ENCODE data around the gene C20orf204.

Gene C20orf204

GRCh38 chr20:64035933-64036345 lies at the start of gene C20orf204:
TSS of gene C20orf204 (plus strand) at chr20:64036182. CDS start at chr20:64036324, 142 bp downstream.
- DNase-seq, result no peak
- peaks cover 0 to 34% (median 18%) of the 10 kb centered on the region in 4 donors for H3K4me1 ChIP-seq
- no peak within 1 kb of the TSS for H3K4me3 ChIP-seq
- intact Hi-C loops (cut with DNase I; ENCODE audit: low total_unique reads), result no loop called here
- H3K27ac ChIP-seq, result no peak within 1 kb of the TSS
- TF ChIP-seq CTCF (IDR thresholded peaks at IDR 0.05), result no peak
- H3K36me3 ChIP-seq, result peaks cover 15 to 44% (median 41%) of the 10 kb centered on the region in 3 donors
- H3K9me3 ChIP-seq, result no peaks in the 10 kb centered on the region
- H3K27me3 ChIP-seq, result peaks cover 0 to 57% of the 10 kb centered on the region in 2 donors

- Histone ChIP-seq H3K27ac (no peak overlapping the region), H3K9me3 (no peaks in the 10 kb centered on the region), H3K27me3 (no peaks in the 10 kb centered on the region), H3K4me3 (no peak overlapping the region), H3K36me3 (peaks cover 87 to 100% (median 94%) of the 10 kb centered on the region in 3 donors), H3K4me1 (no peaks in the 10 kb centered on the region)
- TF ChIP-seq CTCF (IDR thresholded peaks at IDR 0.05), result no peak
- DNase-seq, result no peak
- intact Hi-C loops (cut with DNase I; ENCODE audit: low total_unique reads), result no loop called here
Measured at GRCh38 chr20:64000906-64001305, 35.1 kb upstream of the C20orf204 start.

- Histone ChIP-seq H3K4me3 (no peak overlapping the region), H3K27ac (no peak overlapping the region), H3K36me3 (peaks cover 80 to 100% (median 94%) of the 10 kb centered on the region in 3 donors), H3K27me3 (no peaks in the 10 kb centered on the region), H3K9me3 (no peaks in the 10 kb centered on the region), H3K4me1 (no peaks in the 10 kb centered on the region)
- DNase-seq, result no peak
- intact Hi-C loops (cut with DNase I; ENCODE audit: low total_unique reads), result no loop called here
- no peak for TF ChIP-seq CTCF (IDR thresholded peaks at IDR 0.05)
Measured at GRCh38 chr20:64001607-64002011, 34.4 kb upstream of the C20orf204 start.

- Histone ChIP-seq H3K9me3 (no peaks in the 10 kb centered on the region), H3K27me3 (no peaks in the 10 kb centered on the region), H3K27ac (no peak overlapping the region), H3K4me1 (no peaks in the 10 kb centered on the region), H3K4me3 (no peak overlapping the region), H3K36me3 (peaks cover 63 to 100% (median 96%) of the 10 kb centered on the region in 3 donors)
- no peak for TF ChIP-seq CTCF (IDR thresholded peaks at IDR 0.05)
- DNase-seq, result no peak
- intact Hi-C loops (cut with DNase I; ENCODE audit: low total_unique reads), result no loop called here
Measured at GRCh38 chr20:64003960-64004725, 31.8 kb upstream of the C20orf204 start.

GRCh38 chr20:64005394-64005793 lies 30.6 kb upstream of the C20orf204 start:
- Histone ChIP-seq H3K27ac (no peak overlapping the region), H3K9me3 (no peaks in the 10 kb centered on the region), H3K4me1 (no peaks in the 10 kb centered on the region), H3K36me3 (peaks cover 59 to 100% (median 96%) of the 10 kb centered on the region in 3 donors), H3K27me3 (no peaks in the 10 kb centered on the region), H3K4me3 (no peak overlapping the region)
- TF ChIP-seq CTCF (IDR thresholded peaks at IDR 0.05), result no peak
- intact Hi-C loops (cut with DNase I; ENCODE audit: low total_unique reads), result no loop called here
- DNase-seq, result no peak
